BLaER1 treated with 17β-estradiol and CSF1 and Interleukin-3, amounts not matched to agents 10 nM and 100 nM (cell line): Measurements from ENCODE around the gene SPATA12.

Experiments
- H3K27ac ChIP-seq, 11 experiments: shearing (Covaris generic); formaldehyde crosslinking; 2 replicates each; pipeline ENCODE4 v1.8.1; 2022
- H3K27me3 ChIP-seq, 11 experiments: shearing (Covaris generic); formaldehyde crosslinking; 2 replicates each; pipeline ENCODE4 v1.8.1; 2022
- H3K36me3 ChIP-seq, 11 experiments: shearing (Covaris generic); formaldehyde crosslinking; 2 replicates each; pipeline ENCODE4 v1.8.1; 2022
- H3K4me1 ChIP-seq, 10 experiments: shearing (Covaris generic); formaldehyde crosslinking; 2 replicates each; pipeline ENCODE4 v1.8.1; 2022
- H3K4me2 ChIP-seq, 11 experiments: shearing (Covaris generic); formaldehyde crosslinking; 2 replicates each; pipeline ENCODE4 v1.8.1; 2022
- H3K4me3 ChIP-seq, 10 experiments: shearing (Covaris generic); formaldehyde crosslinking; 2 replicates each; pipeline ENCODE4 v1.8.1; 2022
- H3K9ac ChIP-seq, 11 experiments: shearing (Covaris generic); formaldehyde crosslinking; 2 replicates each; pipeline ENCODE4 v1.8.1; 2022
- H3K9me3 ChIP-seq, 11 experiments: shearing (Covaris generic); formaldehyde crosslinking; replicated peaks in 1 of 11; 2 replicates each; pipeline ENCODE4 v1.8.1; 2022
- H4K20me1 ChIP-seq, 11 experiments: shearing (Covaris generic); formaldehyde crosslinking; 2 replicates each; pipeline ENCODE4 v1.8.1; 2022
- Cebpa-rat ChIP-seq, 11 experiments: shearing (Covaris generic); IDR thresholded peaks; 2 replicates each; pipeline ENCODE4 v1.8.1; 2022

The SPATA12 gene

DNA sequence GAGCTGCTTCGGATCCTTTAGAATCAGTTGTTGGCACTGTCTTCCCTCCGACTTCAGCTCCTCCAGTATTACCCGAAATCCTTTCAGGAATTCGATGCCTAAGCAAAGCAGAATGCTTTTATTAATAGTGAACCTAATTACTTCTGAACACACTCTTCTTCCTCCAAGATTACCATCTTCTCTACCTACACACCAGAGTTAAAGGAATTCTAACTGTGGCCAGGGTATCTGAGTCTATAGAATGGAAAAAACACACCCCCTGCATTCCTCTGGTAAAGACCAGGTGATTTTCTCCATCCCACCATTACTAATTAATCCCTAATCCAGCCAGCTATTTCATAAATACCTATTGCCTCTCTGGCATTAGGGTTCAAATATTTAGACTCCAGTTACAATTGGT lies 49.8 kb downstream of the SPATA12 start:
- Histone ChIP-seq H3K4me2 (no peak overlapping the region), H3K9ac (no peak overlapping the region), H3K4me1 (no peaks in the 10 kb centered on the region), H4K20me1 (no peaks in the 10 kb centered on the region), H3K9me3 (no peaks in the 10 kb centered on the region), H3K4me3 (no peak overlapping the region), H3K27me3 (no peaks in the 10 kb centered on the region), H3K27ac (no peak overlapping the region), H3K36me3 (no peaks in the 10 kb centered on the region)
- no peak for TF ChIP-seq Cebpa-rat (IDR thresholded peaks at IDR 0.05)

DNA sequence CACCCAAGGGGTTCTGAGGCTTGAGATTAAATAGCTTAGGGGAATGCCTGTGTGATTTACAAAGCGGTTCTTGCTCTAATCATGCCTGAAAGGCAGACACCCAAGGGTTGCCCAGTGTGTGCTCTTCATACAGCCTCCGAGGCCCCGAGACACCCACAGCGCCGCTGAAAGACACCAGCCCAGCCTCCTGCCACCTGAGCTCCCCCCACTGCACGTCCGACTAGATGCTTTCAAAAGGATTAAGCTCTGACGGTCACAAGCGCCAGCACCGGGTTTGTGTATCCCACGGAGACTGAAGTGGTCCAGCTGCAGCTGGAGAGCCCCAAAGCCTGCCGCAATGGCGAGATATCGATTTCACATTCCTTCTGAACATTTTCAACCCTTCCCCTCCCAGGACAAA lies 50.3 kb downstream of the SPATA12 start:
- Histone ChIP-seq H4K20me1 (no peaks in the 10 kb centered on the region), H3K9ac (no peak overlapping the region), H3K27ac (no peak overlapping the region), H3K27me3 (no peaks in the 10 kb centered on the region), H3K36me3 (no peaks in the 10 kb centered on the region), H3K4me3 (no peak overlapping the region), H3K9me3 (no peaks in the 10 kb centered on the region), H3K4me2 (no peak overlapping the region), H3K4me1 (no peaks in the 10 kb centered on the region)
- no peak for TF ChIP-seq Cebpa-rat (IDR thresholded peaks at IDR 0.05)

DNA sequence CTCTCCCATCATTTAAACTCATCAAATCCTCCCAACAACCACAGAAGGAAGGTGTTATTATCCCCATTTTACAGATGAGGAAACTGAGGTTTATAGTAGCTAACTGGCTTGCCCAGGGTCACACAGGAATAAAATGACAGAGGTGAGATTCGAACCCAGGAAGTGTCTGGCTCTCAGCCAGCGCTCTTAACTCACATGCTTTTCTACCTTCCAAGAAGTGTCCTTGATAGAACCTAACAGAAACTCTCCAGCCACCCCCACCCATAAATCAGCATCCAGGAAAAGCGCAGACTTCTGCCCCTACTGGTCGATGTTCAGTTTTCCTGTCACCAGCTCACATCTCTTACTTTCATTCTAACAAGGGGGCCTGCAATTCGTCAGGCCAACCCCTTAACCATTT lies 51.7 kb downstream of the SPATA12 start:
- H3K9me3 ChIP-seq, result no peaks in the 10 kb centered on the region
- H4K20me1 ChIP-seq, result no peaks in the 10 kb centered on the region
- no peak for TF ChIP-seq Cebpa-rat (IDR thresholded peaks at IDR 0.05)
- H3K4me3 ChIP-seq, result no peak overlapping the region
- H3K27me3 ChIP-seq, result no peaks in the 10 kb centered on the region
- H3K9ac ChIP-seq, result no peak overlapping the region
- H3K4me2 ChIP-seq, result no peak overlapping the region
- no peak overlapping the region for H3K27ac ChIP-seq
- H3K4me1 ChIP-seq, result no peaks in the 10 kb centered on the region
- H3K36me3 ChIP-seq, result no peaks in the 10 kb centered on the region

DNA sequence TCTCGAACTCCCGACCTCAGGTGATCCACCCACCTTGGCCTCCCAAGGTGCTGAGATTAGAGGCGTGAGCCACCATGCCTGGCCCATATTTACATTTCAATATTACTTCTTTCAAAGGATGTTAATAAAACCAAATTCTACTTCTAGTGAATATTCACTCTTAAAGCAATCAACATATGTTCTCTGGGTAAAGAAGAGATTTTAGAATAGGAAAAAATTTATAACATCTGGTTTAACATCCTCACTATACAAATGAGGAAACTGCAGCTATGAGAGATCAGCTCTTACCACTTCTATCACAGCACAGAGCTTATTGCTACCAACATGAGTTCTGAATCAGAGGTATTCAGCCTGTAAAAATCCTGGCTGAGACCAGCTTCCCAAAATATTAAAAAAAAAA lies 56.0 kb downstream of the SPATA12 start:
- no peaks in the 10 kb centered on the region for H3K27me3 ChIP-seq
- TF ChIP-seq Cebpa-rat (IDR thresholded peaks at IDR 0.05), result no peak
- H3K27ac ChIP-seq, result no peak overlapping the region
- no peak overlapping the region for H3K9ac ChIP-seq
- H3K4me1 ChIP-seq, result no peaks in the 10 kb centered on the region
- no peak overlapping the region for H3K4me3 ChIP-seq
- no peaks in the 10 kb centered on the region for H4K20me1 ChIP-seq
- H3K9me3 ChIP-seq, result no peaks in the 10 kb centered on the region
- no peaks in the 10 kb centered on the region for H3K36me3 ChIP-seq
- H3K4me2 ChIP-seq, result no peak overlapping the region

DNA sequence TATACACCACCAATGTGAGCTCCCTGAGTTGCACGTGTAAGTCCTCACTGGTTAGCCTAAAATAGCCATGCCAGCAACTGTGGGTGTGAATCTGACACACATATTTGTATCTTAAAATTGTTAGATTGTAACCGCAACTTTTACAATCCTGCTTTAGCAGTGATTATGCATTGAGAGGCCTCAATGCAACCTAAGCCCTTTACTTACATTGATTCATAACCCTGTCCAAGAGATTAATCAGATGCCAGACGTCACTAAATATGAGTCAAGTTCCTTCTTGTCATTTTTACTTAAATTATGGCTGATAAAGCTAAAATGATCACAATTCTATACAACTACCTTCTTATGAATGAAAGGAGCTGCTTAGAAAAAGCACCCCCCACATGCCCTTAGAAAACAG lies 57.8 kb downstream of the SPATA12 start:
- no peaks in the 10 kb centered on the region for H3K36me3 ChIP-seq
- H3K4me2 ChIP-seq, result no peak overlapping the region
- no peak overlapping the region for H3K9ac ChIP-seq
- no peaks in the 10 kb centered on the region for H3K9me3 ChIP-seq
- H3K27ac ChIP-seq, result no peak overlapping the region
- TF ChIP-seq Cebpa-rat (IDR thresholded peaks at IDR 0.05), result no peak
- no peak overlapping the region for H3K4me3 ChIP-seq
- H3K4me1 ChIP-seq, result no peaks in the 10 kb centered on the region
- no peaks in the 10 kb centered on the region for H4K20me1 ChIP-seq
- no peaks in the 10 kb centered on the region for H3K27me3 ChIP-seq

DNA sequence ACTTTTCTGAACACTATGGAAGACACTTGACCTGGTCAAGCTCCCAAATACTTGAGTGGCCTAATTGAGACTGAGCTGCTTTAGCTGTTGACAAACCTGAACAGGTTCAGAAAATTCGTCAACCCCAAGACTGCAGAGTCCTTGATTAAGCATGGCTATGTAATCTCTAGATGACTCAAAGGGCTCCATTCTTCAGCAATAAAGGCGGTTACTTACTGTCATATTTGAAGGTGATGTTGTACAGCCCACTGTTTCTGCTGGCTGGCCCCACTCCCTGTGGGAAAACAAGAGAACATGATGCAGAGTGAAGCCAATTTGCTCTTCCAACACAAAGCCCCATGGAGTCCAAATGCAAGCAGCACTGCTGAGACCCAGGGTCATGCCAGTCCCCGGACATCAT lies 59.6 kb downstream of the SPATA12 start:
- Histone ChIP-seq H3K4me1 (no peaks in the 10 kb centered on the region), H3K9me3 (no peaks in the 10 kb centered on the region), H3K36me3 (no peaks in the 10 kb centered on the region), H4K20me1 (no peaks in the 10 kb centered on the region), H3K9ac (no peak overlapping the region), H3K4me2 (no peak overlapping the region), H3K4me3 (no peak overlapping the region), H3K27me3 (no peaks in the 10 kb centered on the region), H3K27ac (no peak overlapping the region)
- TF ChIP-seq Cebpa-rat (IDR thresholded peaks at IDR 0.05), result no peak

DNA sequence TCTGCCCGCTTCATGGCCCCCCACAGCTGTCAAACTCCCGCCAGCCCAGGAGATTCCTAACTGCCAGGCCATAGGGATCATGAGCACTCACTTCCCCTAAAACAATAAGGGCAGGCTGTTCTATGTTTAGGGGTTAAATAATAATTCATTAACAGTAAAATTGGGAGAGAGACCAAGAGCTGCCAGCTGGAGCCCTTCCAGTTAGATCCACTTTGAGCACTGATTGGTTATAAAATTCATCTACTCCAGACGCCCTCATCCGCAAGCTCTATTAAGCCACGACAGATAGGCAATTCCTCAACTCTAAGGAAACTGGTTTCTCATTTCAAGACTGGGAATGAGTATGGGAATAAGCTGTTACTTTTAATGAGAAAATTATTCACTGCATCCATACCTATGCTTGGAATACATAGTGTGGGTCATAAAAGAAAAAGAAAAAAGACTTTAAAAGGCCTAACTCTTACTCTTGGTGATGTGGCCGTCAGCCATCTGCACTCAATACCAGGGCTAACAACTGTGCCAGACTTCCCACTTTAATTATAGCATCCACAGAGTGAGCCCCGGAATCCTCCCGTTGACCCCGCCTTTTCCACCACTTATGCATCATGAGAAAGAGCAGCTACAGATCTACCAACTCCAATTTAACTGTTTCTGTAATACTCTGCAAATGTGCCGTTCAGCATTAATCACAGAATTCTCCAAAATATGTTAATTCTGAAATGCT lies 60.1 kb downstream of the SPATA12 start:
- no peak for TF ChIP-seq Cebpa-rat (IDR thresholded peaks at IDR 0.05)
- Histone ChIP-seq H3K4me3 (no peak overlapping the region), H3K9me3 (no peaks in the 10 kb centered on the region), H3K36me3 (no peaks in the 10 kb centered on the region), H3K4me1 (no peaks in the 10 kb centered on the region), H4K20me1 (no peaks in the 10 kb centered on the region), H3K27ac (no peak overlapping the region), H3K4me2 (no peak overlapping the region), H3K9ac (no peak overlapping the region), H3K27me3 (no peaks in the 10 kb centered on the region)
